Panc1 (cell line): ENCODE results near the gene KCNE3. TPM values are rescaled to one million over a fixed set of nuclear protein-coding genes. Genes with fewer than 3 reads are reported as not detected.

ENCODE experiments used
- ATAC-seq: fragments of 200-7000 bp; cut with Tn5 transposase; 2 replicates; pipeline ENCODE4 v1.9.1; 2020; ENCODE audit warnings: mild to moderate bottlenecking, moderate library complexity
- BruUV-seq: library from RNA; stranded (reverse); fragments of 400-500 nt; replicated peaks from 2 replicates; lab custom pipeline; 2021; lab: Mats Ljungman, UMichigan
- CTCF ChIA-PET: fragments of 300-600 bp; sonication (Branson Sonifier 250); formaldehyde crosslinking; loops from one replicate; lab custom pipeline; 2022; ENCODE audit warnings: antibody characterized with exemption; lab: Charles Lee
- POLR2A ChIA-PET: fragments of 300-600 bp; sonication (Branson Sonifier 250); formaldehyde crosslinking; loops from one replicate; lab custom pipeline; 2022; ENCODE audit warnings: antibody characterized with exemption; lab: Charles Lee
- DNase-seq: peaks from one replicate; pipeline ENCODE4 v3.0.0-alpha.2; 2010; ENCODE audit warnings: low read depth, low spot score
- H3K27ac ChIP-seq: 2 replicates; pipeline ENCODE4 v1.5.1; 2011; ENCODE audit warnings: mild to moderate bottlenecking, low read length, inconsistent platforms
- H3K27me3 ChIP-seq: fragments of 200-500 bp; sonication (Bioruptor generic); 2 replicates; pipeline ENCODE4 v1.6.0; 2014; ENCODE audit warnings: low read length, inconsistent platforms; ENCODE audit not compliant: control insufficient read depth, insufficient read depth
- H3K36me3 ChIP-seq: fragments of 200-500 bp; sonication (Bioruptor generic); 2 replicates; pipeline ENCODE4 v1.5.1; 2014; ENCODE audit warnings: inconsistent platforms, mild to moderate bottlenecking, low read length, moderate library complexity; ENCODE audit not compliant: control insufficient read depth, insufficient read depth
- H3K4me1 ChIP-seq: 2 replicates; pipeline ENCODE4 v1.5.1; 2011; ENCODE audit warnings: inconsistent platforms, mild to moderate bottlenecking, low read length, moderate library complexity; ENCODE audit not compliant: control insufficient read depth, insufficient read depth
- H3K4me3 ChIP-seq, 2 experiments: 2 replicates each; pipeline ENCODE4 v1.5.1; 2011 to 2012; ENCODE audit warnings: low read depth in 2 of 2, low read length in 2 of 2, mild to moderate bottlenecking in 2 of 2, inconsistent platforms in 1 of 2, moderate library complexity in 1 of 2
- H3K9me3 ChIP-seq: fragments of 200-500 bp; sonication (Bioruptor generic); 2 replicates; pipeline ENCODE4 v1.5.1; 2014; ENCODE audit warnings: low read depth, mild to moderate bottlenecking, inconsistent platforms, low read length, moderate library complexity; ENCODE audit not compliant: control insufficient read depth, insufficient read depth
- POLR2AphosphoS5 ChIP-seq: IDR thresholded peaks from 2 replicates; pipeline ENCODE4 v1.6.1; 2012; ENCODE audit warnings: mild to moderate bottlenecking, low read depth, low read length, moderate library complexity
- SIN3A ChIP-seq: IDR thresholded peaks from 2 replicates; pipeline ENCODE4 v1.6.1; 2012; ENCODE audit warnings: low read depth, mild to moderate bottlenecking, low read length, moderate library complexity, borderline replicate concordance; ENCODE audit not compliant: insufficient read depth
- TCF7L2 ChIP-seq: IDR thresholded peaks from 2 replicates; pipeline ENCODE4 v1.6.1; 2011; ENCODE audit warnings: mild to moderate bottlenecking, low read depth, low read length, inconsistent platforms
- in situ Hi-C: cut with HindIII; loops from 2 replicates; pipeline ENCODE4 v1.10.0; 2016; ENCODE audit warnings: low sequenced_read_pairs, low pct_unique_long_range_greater_than_20kb
- intact Hi-C: fragments of 100-400 bp; cut with micrococcal nuclease; formaldehyde crosslinking; loops from one replicate; pipeline ENCODE4 v1.10.0; 2022; ENCODE audit not compliant: unreplicated experiment
- total RNA-seq: library from RNA; stranded (reverse); gene quantifications from one replicate; pipeline ENCODE4 v1.2.1, GENCODE V29; 2021; ENCODE audit not compliant: unreplicated experiment
- TF ChIP-seq, protein P1 (sequence below), 2 experiments: IDR thresholded peaks; 2 replicates each; pipeline ENCODE4 v1.6.1; 2011 to 2012; ENCODE audit warnings: low read depth in 2 of 2, control low read depth in 1 of 2, low read length in 1 of 2, mild to moderate bottlenecking in 1 of 2, moderate library complexity in 1 of 2; ENCODE audit not compliant: insufficient read depth in 1 of 2
- TF ChIP-seq, protein P2 (sequence below): fragments of 450-650 bp; IDR thresholded peaks from 2 replicates; pipeline ENCODE4 v1.5.1; 2017; ENCODE audit warnings: mild to moderate bottlenecking

KCNE3 gene
- total RNA-seq, 1 experiment from 2014 or later = 0.15 TPM

DNA sequence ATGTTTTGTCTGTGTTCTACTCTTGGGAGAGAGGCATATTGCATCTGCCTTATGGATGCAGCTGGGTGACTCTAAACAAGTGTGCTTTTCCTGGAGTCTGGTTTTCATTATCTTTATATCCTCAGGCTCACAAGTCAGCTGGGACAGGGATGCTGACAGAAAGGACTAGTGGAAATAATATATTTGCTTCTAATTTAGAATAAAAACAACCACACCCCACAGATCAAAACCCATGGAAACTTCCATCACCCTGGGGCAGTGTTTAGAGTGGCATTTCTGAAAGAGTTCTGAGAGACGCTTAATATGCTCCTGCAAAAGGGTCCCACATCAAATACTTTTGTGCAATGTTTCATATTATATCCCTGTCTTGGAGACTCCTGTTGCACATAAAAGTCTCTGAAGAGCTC, 20.8 kb downstream of the KCNE3 start:
- intact Hi-C loops (no loop called here), in situ Hi-C loops (no loop called here)
- H3K27me3 ChIP-seq = peaks cover 2% of the 10 kb centered on the region; the same call in 1 of the 2 replicates
- H3K4me1 ChIP-seq = peaks cover 13% of the 10 kb centered on the region
- BruUV-seq = no TSS peak
- no peaks in the 10 kb centered on the region for H3K9me3 ChIP-seq
- POLR2A ChIA-PET = interaction anchor here (0.6 kb wide), 1 partner anchor 279 kb away, joined by 3 read pairs; no protein-coding TSS in a partner anchor
- CTCF ChIA-PET = interaction anchor here (0.6 to 1.9 kb wide), 2 partner anchors 26 to 125 kb away, joined by 3 to 5 read pairs; no protein-coding TSS in a partner anchor
- TF ChIP-seq, protein P1, sequence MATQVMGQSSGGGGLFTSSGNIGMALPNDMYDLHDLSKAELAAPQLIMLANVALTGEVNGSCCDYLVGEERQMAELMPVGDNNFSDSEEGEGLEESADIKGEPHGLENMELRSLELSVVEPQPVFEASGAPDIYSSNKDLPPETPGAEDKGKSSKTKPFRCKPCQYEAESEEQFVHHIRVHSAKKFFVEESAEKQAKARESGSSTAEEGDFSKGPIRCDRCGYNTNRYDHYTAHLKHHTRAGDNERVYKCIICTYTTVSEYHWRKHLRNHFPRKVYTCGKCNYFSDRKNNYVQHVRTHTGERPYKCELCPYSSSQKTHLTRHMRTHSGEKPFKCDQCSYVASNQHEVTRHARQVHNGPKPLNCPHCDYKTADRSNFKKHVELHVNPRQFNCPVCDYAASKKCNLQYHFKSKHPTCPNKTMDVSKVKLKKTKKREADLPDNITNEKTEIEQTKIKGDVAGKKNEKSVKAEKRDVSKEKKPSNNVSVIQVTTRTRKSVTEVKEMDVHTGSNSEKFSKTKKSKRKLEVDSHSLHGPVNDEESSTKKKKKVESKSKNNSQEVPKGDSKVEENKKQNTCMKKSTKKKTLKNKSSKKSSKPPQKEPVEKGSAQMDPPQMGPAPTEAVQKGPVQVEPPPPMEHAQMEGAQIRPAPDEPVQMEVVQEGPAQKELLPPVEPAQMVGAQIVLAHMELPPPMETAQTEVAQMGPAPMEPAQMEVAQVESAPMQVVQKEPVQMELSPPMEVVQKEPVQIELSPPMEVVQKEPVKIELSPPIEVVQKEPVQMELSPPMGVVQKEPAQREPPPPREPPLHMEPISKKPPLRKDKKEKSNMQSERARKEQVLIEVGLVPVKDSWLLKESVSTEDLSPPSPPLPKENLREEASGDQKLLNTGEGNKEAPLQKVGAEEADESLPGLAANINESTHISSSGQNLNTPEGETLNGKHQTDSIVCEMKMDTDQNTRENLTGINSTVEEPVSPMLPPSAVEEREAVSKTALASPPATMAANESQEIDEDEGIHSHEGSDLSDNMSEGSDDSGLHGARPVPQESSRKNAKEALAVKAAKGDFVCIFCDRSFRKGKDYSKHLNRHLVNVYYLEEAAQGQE (IDR thresholded peaks at IDR 0.05; ENCODE audit: insufficient read depth in 1 of 2, low read depth in 2 of 2, low read length in 1 of 2) = no peak
- TF ChIP-seq POLR2AphosphoS5 (no peak), SIN3A (no peak), TCF7L2 (no peak)
- TF ChIP-seq, protein P2, sequence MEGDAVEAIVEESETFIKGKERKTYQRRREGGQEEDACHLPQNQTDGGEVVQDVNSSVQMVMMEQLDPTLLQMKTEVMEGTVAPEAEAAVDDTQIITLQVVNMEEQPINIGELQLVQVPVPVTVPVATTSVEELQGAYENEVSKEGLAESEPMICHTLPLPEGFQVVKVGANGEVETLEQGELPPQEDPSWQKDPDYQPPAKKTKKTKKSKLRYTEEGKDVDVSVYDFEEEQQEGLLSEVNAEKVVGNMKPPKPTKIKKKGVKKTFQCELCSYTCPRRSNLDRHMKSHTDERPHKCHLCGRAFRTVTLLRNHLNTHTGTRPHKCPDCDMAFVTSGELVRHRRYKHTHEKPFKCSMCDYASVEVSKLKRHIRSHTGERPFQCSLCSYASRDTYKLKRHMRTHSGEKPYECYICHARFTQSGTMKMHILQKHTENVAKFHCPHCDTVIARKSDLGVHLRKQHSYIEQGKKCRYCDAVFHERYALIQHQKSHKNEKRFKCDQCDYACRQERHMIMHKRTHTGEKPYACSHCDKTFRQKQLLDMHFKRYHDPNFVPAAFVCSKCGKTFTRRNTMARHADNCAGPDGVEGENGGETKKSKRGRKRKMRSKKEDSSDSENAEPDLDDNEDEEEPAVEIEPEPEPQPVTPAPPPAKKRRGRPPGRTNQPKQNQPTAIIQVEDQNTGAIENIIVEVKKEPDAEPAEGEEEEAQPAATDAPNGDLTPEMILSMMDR = no peak
- ATAC-seq (no peak), DNase-seq (no peak)
- no peak overlapping the region for H3K27ac ChIP-seq
- H3K36me3 ChIP-seq = no peaks in the 10 kb centered on the region
- no peak overlapping the region for H3K4me3 ChIP-seq

DNA sequence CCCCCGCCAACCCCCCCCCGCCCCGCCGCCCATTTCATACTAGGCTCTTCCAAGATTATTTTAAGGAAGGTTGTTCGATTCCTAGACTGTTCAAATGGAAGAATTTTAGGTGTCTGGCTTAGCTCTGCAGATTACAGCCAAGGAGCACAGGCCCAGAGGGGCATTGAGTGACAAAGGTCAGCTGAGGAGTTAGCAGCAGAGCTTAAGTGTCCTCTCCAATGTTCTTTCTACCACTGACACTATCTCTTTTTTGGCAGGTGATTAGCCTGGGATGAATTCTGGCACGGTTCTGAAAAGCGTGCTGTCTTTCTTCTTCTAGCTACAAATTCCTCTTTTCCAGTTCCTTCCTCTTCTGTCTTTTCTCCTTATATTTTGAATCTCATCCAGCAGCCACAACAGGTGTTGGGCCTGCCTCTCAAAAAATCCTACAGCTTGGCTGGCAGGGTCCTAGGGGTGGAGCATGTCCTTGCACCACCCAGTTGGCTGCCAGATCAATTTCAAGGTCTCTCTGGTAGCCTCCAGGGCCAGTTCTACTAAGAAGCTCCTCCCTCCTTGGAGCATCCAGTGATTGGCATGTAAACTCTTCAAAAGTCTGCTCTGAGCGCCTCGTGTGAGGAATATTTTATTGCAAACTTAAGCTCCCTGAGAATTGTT, 23.0 kb downstream of the KCNE3 start:
- Histone ChIP-seq H3K36me3 (no peaks in the 10 kb centered on the region), H3K4me1 (peaks cover 13% of the 10 kb centered on the region), H3K27me3 (peaks cover 2% of the 10 kb centered on the region; the same call in 1 of the 2 replicates), H3K4me3 (no peak overlapping the region), H3K9me3 (no peaks in the 10 kb centered on the region), H3K27ac (no peak overlapping the region)
- in situ Hi-C loops (no loop called here), intact Hi-C loops (no loop called here)
- no peak for DNase-seq
- ChIA-PET POLR2A (no interaction called here), CTCF (interaction anchor here (0.6 to 1.1 kb wide), 3 partner anchors 125 to 189 kb away, joined by 3 to 4 read pairs (median 3); no protein-coding TSS in a partner anchor)
- no TSS peak for BruUV-seq
- no peak for TF ChIP-seq POLR2AphosphoS5
- ATAC-seq = no peak
